PC-3 (cell line): ENCODE results near the gene IGFBP7. TPM values are rescaled to one million over a fixed set of nuclear protein-coding genes. Genes with fewer than 3 reads are reported as not detected.

ENCODE experiments used
- ATAC-seq: fragments of 200-7000 bp; cut with Tn5 transposase; 2 replicates; pipeline ENCODE4 v1.9.1; 2020; ENCODE audit warnings: mild to moderate bottlenecking, moderate library complexity
- BruUV-seq: library from RNA; stranded (reverse); fragments of 400-500 nt; replicated peaks from 2 replicates; lab custom pipeline; 2021; lab: Mats Ljungman, UMichigan
- CTCF ChIA-PET: fragments of 300-600 bp; sonication (Branson Sonifier 250); formaldehyde crosslinking; loops from one replicate; lab custom pipeline; 2022; ENCODE audit warnings: antibody characterized with exemption; lab: Charles Lee
- POLR2A ChIA-PET: fragments of 300-600 bp; sonication (Branson Sonifier 250); formaldehyde crosslinking; loops from one replicate; lab custom pipeline; 2022; ENCODE audit warnings: antibody characterized with exemption; ENCODE audit not compliant: unreplicated experiment; lab: Charles Lee
- DNase-seq: peaks from one replicate; pipeline ENCODE4 v3.0.0-alpha.2; 2015
- H2AFZ ChIP-seq: fragments of 300-600 bp; sonication (generic); 2 replicates; pipeline ENCODE4 v1.6.0; 2016; ENCODE audit warnings: antibody characterized with exemption, low read length
- H3F3A ChIP-seq: fragments of 300-600 bp; sonication (generic); one replicate; pipeline ENCODE4 v1.6.0; 2017; ENCODE audit warnings: antibody characterized with exemption, low read length, control low read depth, mild to moderate bottlenecking; ENCODE audit not compliant: unreplicated experiment
- H3K27ac ChIP-seq: fragments of 300-600 bp; sonication (generic); 2 replicates; pipeline ENCODE4 v1.5.1; 2016; ENCODE audit warnings: mild to moderate bottlenecking, low read length
- H3K27me3 ChIP-seq: fragments of 300-600 bp; sonication (generic); 2 replicates; pipeline ENCODE4 v1.6.1; 2016; ENCODE audit warnings: low read length, mixed read lengths
- H3K36me3 ChIP-seq: fragments of 300-600 bp; sonication (generic); 2 replicates; pipeline ENCODE4 v1.6.1; 2016; ENCODE audit warnings: low read depth, mixed run types, low read length, mixed read lengths
- H3K4me1 ChIP-seq: fragments of 300-600 bp; sonication (generic); 2 replicates; pipeline ENCODE4 v1.5.1; 2016; ENCODE audit warnings: low read length; ENCODE audit not compliant: insufficient read depth
- H3K4me2 ChIP-seq: fragments of 300-600 bp; sonication (generic); 2 replicates; pipeline ENCODE4 v1.6.0; 2016; ENCODE audit warnings: low read length
- H3K4me3 ChIP-seq: fragments of 300-600 bp; sonication (generic); 2 replicates; pipeline ENCODE4 v1.5.1; 2016; ENCODE audit warnings: mild to moderate bottlenecking, low read length, mixed read lengths
- H3K79me2 ChIP-seq: fragments of 300-600 bp; sonication (generic); 2 replicates; pipeline ENCODE4 v1.6.1; 2017; ENCODE audit warnings: low read length, mixed read lengths
- H3K9ac ChIP-seq: fragments of 300-600 bp; sonication (generic); 2 replicates; pipeline ENCODE4 v1.6.0; 2016; ENCODE audit warnings: mild to moderate bottlenecking, low read length
- H3K9me2 ChIP-seq: fragments of 300-600 bp; sonication (generic); replicated peaks from 2 replicates; pipeline ENCODE4 v1.6.1; 2016; ENCODE audit warnings: mixed run types, low read length, mixed read lengths
- H3K9me3 ChIP-seq: fragments of 300-600 bp; sonication (generic); 2 replicates; pipeline ENCODE4 v1.6.1; 2016; ENCODE audit warnings: low read length, mixed read lengths
- H4K20me1 ChIP-seq: fragments of 300-600 bp; sonication (generic); 2 replicates; pipeline ENCODE4 v1.6.1; 2016; ENCODE audit warnings: low read length, mixed read lengths
- CTCF ChIP-seq: fragments of 300-600 bp; sonication (generic); conservative IDR thresholded peaks from 2 replicates; pipeline ENCODE4 v1.5.1; 2017; ENCODE audit warnings: antibody characterized with exemption, low read depth, mild to moderate bottlenecking, low read length
- EZH2 ChIP-seq: fragments of 300-600 bp; sonication (generic); IDR thresholded peaks from one replicate; pipeline ENCODE4 v1.6.1; 2017; ENCODE audit warnings: antibody characterized with exemption, mild to moderate bottlenecking, low read length; ENCODE audit not compliant: unreplicated experiment
- EZH2phosphoT487 ChIP-seq: fragments of 300-600 bp; sonication (generic); IDR thresholded peaks from 2 replicates; pipeline ENCODE4 v1.6.1; 2018; ENCODE audit warnings: mild to moderate bottlenecking, antibody characterized with exemption, low read length, borderline replicate concordance
- intact Hi-C: fragments of 100-400 bp; cut with micrococcal nuclease; formaldehyde crosslinking; loops from 2 replicates; pipeline ENCODE4 v1.9.0; 2023
- total RNA-seq: library from RNA; depleted of rRNA; stranded (reverse); fragments of >200 nt; gene quantifications from 2 replicates; pipeline ENCODE4 v1.2.3, GENCODE V29; 2014

IGFBP7 gene
- total RNA-seq, 1 experiment from 2014 or later, result not detected

- DNase-seq (no peak), ATAC-seq (no peak)
- no peaks in the 10 kb centered on the region for H3F3A ChIP-seq
- H3K9me3 ChIP-seq, result no peaks in the 10 kb centered on the region
- H3K27ac ChIP-seq, result no peak overlapping the region
- H4K20me1 ChIP-seq, result no peaks in the 10 kb centered on the region
- no peaks in the 10 kb centered on the region for H3K79me2 ChIP-seq
- TF ChIP-seq EZH2 (no peak), CTCF (no peak), EZH2phosphoT487 (no peak)
- H3K4me2 ChIP-seq, result no peak overlapping the region
- H3K9ac ChIP-seq, result no peak overlapping the region
- CTCF ChIA-PET, result no interaction called here
- no peaks in the 10 kb centered on the region for H3K4me1 ChIP-seq
- no TSS peak for BruUV-seq
- H3K4me3 ChIP-seq, result no peak overlapping the region
- POLR2A ChIA-PET, result no interaction called here
- intact Hi-C loops, result loop anchor here (2.0 kb wide), 1 partner anchor 123 kb away; no protein-coding TSS in a partner anchor
- no peaks in the 10 kb centered on the region for H3K27me3 ChIP-seq
- no peaks in the 10 kb centered on the region for H3K9me2 ChIP-seq
- no peaks in the 10 kb centered on the region for H3K36me3 ChIP-seq
- no peak overlapping the region for H2AFZ ChIP-seq
Measured at GRCh38 chr4:57039345-57039744, 70.8 kb downstream of the IGFBP7 start.

- Histone ChIP-seq H3K4me3 (peak overlapping the region; percentile 16; the same call in 1 of the 2 replicates), H3K4me1 (no peaks in the 10 kb centered on the region), H3K27ac (no peak overlapping the region), H3K9me3 (no peaks in the 10 kb centered on the region), H3K27me3 (no peaks in the 10 kb centered on the region), H4K20me1 (no peaks in the 10 kb centered on the region), H3K36me3 (no peaks in the 10 kb centered on the region), H3K9ac (no peak overlapping the region), H2AFZ (peak overlapping the region; percentile 18), H3K4me2 (peak overlapping the region; percentile 42), H3K9me2 (no peaks in the 10 kb centered on the region), H3F3A (no peaks in the 10 kb centered on the region), H3K79me2 (no peaks in the 10 kb centered on the region)
- peak; percentile 90 for ATAC-seq
- ChIA-PET CTCF (interaction anchor here (0.6 to 1.3 kb wide), 4 partner anchors 111 to 1281 kb away, joined by 3 to 6 read pairs (median 3); no protein-coding TSS in a partner anchor), POLR2A (no interaction called here)
- intact Hi-C loops, result loop anchor here (2.0 kb wide), 1 partner anchor 125 kb away; no protein-coding TSS in a partner anchor
- DNase-seq, result peak; percentile 80
- TF ChIP-seq EZH2 (no peak), EZH2phosphoT487 (no peak), CTCF (peak; percentile 98)
- no TSS peak for BruUV-seq
Measured at GRCh38 chr4:57037982-57038604, 72.1 kb downstream of the IGFBP7 start.

GRCh38 chr4:57034520-57034919, 75.7 kb downstream of the IGFBP7 start:
- peaks cover 20% of the 10 kb centered on the region; the same call in 1 of the 2 replicates for H3K36me3 ChIP-seq
- ChIA-PET CTCF (interaction anchor here (0.7 to 1.0 kb wide), 2 partner anchors 14 to 129 kb away, joined by 3 to 4 read pairs; no protein-coding TSS in a partner anchor), POLR2A (interaction anchor here (0.7 kb wide), 1 partner anchor 57 kb away, joined by 3 read pairs; the partner anchor contains the start of gene NOA1)
- no TSS peak for BruUV-seq
- ATAC-seq (no peak), DNase-seq (no peak)
- no peaks in the 10 kb centered on the region for H3F3A ChIP-seq
- H3K27ac ChIP-seq, result no peak overlapping the region
- H3K9me2 ChIP-seq, result no peaks in the 10 kb centered on the region
- no peaks in the 10 kb centered on the region for H3K9me3 ChIP-seq
- H2AFZ ChIP-seq, result no peak overlapping the region
- H3K27me3 ChIP-seq, result no peaks in the 10 kb centered on the region
- TF ChIP-seq EZH2phosphoT487 (no peak), CTCF (no peak), EZH2 (no peak)
- intact Hi-C loops, result no loop called here
- no peak overlapping the region for H3K4me2 ChIP-seq
- no peaks in the 10 kb centered on the region for H3K79me2 ChIP-seq
- no peaks in the 10 kb centered on the region for H4K20me1 ChIP-seq
- H3K9ac ChIP-seq, result no peak overlapping the region
- H3K4me3 ChIP-seq, result no peak overlapping the region
- no peaks in the 10 kb centered on the region for H3K4me1 ChIP-seq
